GM23338 (cell line): ENCODE results near the gene NCDN. TPM values are rescaled to one million over a fixed set of nuclear protein-coding genes. Genes with fewer than 3 reads are reported as not detected.

Experiments
- ATAC-seq: fragments of 200-7000 bp; cut with Tn5 transposase; 3 replicates; pipeline ENCODE4 v1.9.1; 2020
- DNase-seq: peaks from one replicate; pipeline ENCODE4 v3.0.0-alpha.2; 2015; ENCODE audit warnings: low spot score
- H2AFZ ChIP-seq: fragments of 200-600 bp; sonication (generic); 2 replicates; pipeline ENCODE4 v1.8.0; 2016; ENCODE audit warnings: antibody characterized with exemption, mild to moderate bottlenecking, moderate library complexity
- H3F3A ChIP-seq: fragments of 200-600 bp; sonication (generic); replicated peaks from 2 replicates; pipeline ENCODE4 v1.8.0; 2017; ENCODE audit warnings: antibody characterized with exemption, mixed run types, low read depth
- H3K27ac ChIP-seq: fragments of 200-600 bp; sonication (generic); 2 replicates; pipeline ENCODE4 v1.6.1; 2016; ENCODE audit warnings: low read depth
- H3K27me3 ChIP-seq: fragments of 200-600 bp; sonication (generic); 2 replicates; pipeline ENCODE4 v1.8.0; 2016; ENCODE audit warnings: mild to moderate bottlenecking, mixed run types, moderate library complexity; ENCODE audit not compliant: insufficient read depth
- H3K36me3 ChIP-seq: fragments of 200-600 bp; sonication (generic); 2 replicates; pipeline ENCODE4 v1.8.0; 2016; ENCODE audit warnings: mild to moderate bottlenecking; ENCODE audit not compliant: insufficient read depth
- H3K4me1 ChIP-seq: fragments of 200-600 bp; sonication (generic); 2 replicates; pipeline ENCODE4 v1.8.0; 2016; ENCODE audit warnings: mild to moderate bottlenecking, moderate library complexity; ENCODE audit not compliant: insufficient read depth
- H3K4me2 ChIP-seq: fragments of 200-600 bp; sonication (generic); 2 replicates; pipeline ENCODE4 v1.7.1; 2017; ENCODE audit warnings: mixed run types
- H3K4me3 ChIP-seq: fragments of 200-600 bp; sonication (generic); 2 replicates; pipeline ENCODE4 v1.6.1; 2016; ENCODE audit warnings: mixed run types
- H3K79me2 ChIP-seq: fragments of 200-600 bp; sonication (generic); replicated peaks from 2 replicates; pipeline ENCODE4 v1.8.0; 2017; ENCODE audit warnings: mild to moderate bottlenecking; ENCODE audit not compliant: insufficient read depth
- H3K9me2 ChIP-seq: fragments of 200-600 bp; sonication (generic); 2 replicates; pipeline ENCODE4 v1.8.0; 2017; ENCODE audit not compliant: insufficient read depth
- H4K20me1 ChIP-seq: fragments of 200-600 bp; sonication (generic); replicated peaks from 2 replicates; pipeline ENCODE4 v1.8.0; 2017; ENCODE audit warnings: mild to moderate bottlenecking; ENCODE audit not compliant: insufficient read depth
- H3K27ac Mint-ChIP-seq: 2 replicates; pipeline ENCODE4 v1.8.0; 2020; ENCODE audit warnings: inconsistent platforms, mild to moderate bottlenecking, moderate library complexity, mixed read lengths
- H3K27me3 Mint-ChIP-seq: 3 replicates; pipeline ENCODE4 v1.8.0; 2022; ENCODE audit warnings: low read depth, mild to moderate bottlenecking, moderate library complexity, mixed read lengths, inconsistent platforms; ENCODE audit not compliant: insufficient read depth, poor library complexity
- H3K36me3 Mint-ChIP-seq: 3 replicates; pipeline ENCODE4 v1.8.0; 2021; ENCODE audit warnings: low read depth, mild to moderate bottlenecking, inconsistent platforms, moderate library complexity, mixed read lengths
- H3K4me1 Mint-ChIP-seq: 3 replicates; pipeline ENCODE4 v1.8.0; 2020; ENCODE audit warnings: mild to moderate bottlenecking, inconsistent platforms, mixed read lengths
- H3K4me3 Mint-ChIP-seq: 3 replicates; pipeline ENCODE4 v1.8.0; 2021; ENCODE audit warnings: moderate library complexity, mild to moderate bottlenecking, inconsistent platforms, mixed read lengths
- H3K9me3 Mint-ChIP-seq: 3 replicates; pipeline ENCODE4 v1.8.0; 2020; ENCODE audit warnings: moderate library complexity, mild to moderate bottlenecking, inconsistent platforms, mixed read lengths
- CREB1 ChIP-seq: fragments of 250-450 bp; sonication (Bioruptor Pico); IDR thresholded peaks from 2 replicates; pipeline ENCODE4 v1.5.0; 2020; ENCODE audit warnings: low read depth, mild to moderate bottlenecking, moderate library complexity
- CTCF ChIP-seq, 2 experiments: fragments of 200-600 bp in 1 of 2; sonication (generic) in 1 of 2; conservative IDR thresholded peaks; 2 replicates each; pipeline versions ENCODE4 v1.5.1 to v1.6.1; 2016 to 2017; ENCODE audit warnings: antibody characterized with exemption in 2 of 2, low read depth in 2 of 2, mild to moderate bottlenecking in 2 of 2, moderate library complexity in 1 of 2
- ETS1 ChIP-seq: IDR thresholded peaks from 2 replicates; pipeline ENCODE4 v1.6.1; 2016; ENCODE audit warnings: antibody characterized with exemption
- EZH2phosphoT487 ChIP-seq: fragments of 200-600 bp; sonication (generic); IDR thresholded peaks from one replicate; pipeline ENCODE4 v1.8.1; 2018; ENCODE audit warnings: antibody characterized with exemption; ENCODE audit not compliant: unreplicated experiment
- NANOG ChIP-seq: IDR thresholded peaks from 2 replicates; pipeline ENCODE4 v1.6.1; 2016; ENCODE audit warnings: antibody characterized with exemption, borderline replicate concordance
- POLR2AphosphoS5 ChIP-seq: IDR thresholded peaks from 2 replicates; pipeline ENCODE4 v1.6.1; 2016; ENCODE audit warnings: antibody characterized with exemption, low read depth
- ZNF114 ChIP-seq: fragments of 250-450 bp; sonication (Bioruptor Pico); IDR thresholded peaks from 2 replicates; pipeline ENCODE4 v1.5.0; 2020; ENCODE audit warnings: mild to moderate bottlenecking, moderate library complexity
- ZNF331 ChIP-seq: fragments of 250-450 bp; sonication (Bioruptor Pico); IDR thresholded peaks from 2 replicates; pipeline ENCODE4 v1.5.0; 2020; ENCODE audit warnings: low read depth, mild to moderate bottlenecking, moderate library complexity
- ZNF462 ChIP-seq: fragments of 250-450 bp; sonication (Bioruptor Pico); IDR thresholded peaks from 2 replicates; pipeline ENCODE4 v1.5.0; 2020; ENCODE audit warnings: mild to moderate bottlenecking, moderate library complexity
- polyA plus RNA-seq: library from polyadenylated mRNA; unstranded; fragments of >200 nt; fragmentation: Nextera tagmentation; extraction: Ambion mirVana; gene quantifications from 2 replicates; pipeline ENCODE4 v1.2.1, GENCODE V29; 2016
- total RNA-seq: library from RNA; depleted of rRNA; stranded (reverse); fragments of >200 nt; shearing (Covaris generic); gene quantifications from 2 replicates; pipeline ENCODE4 v1.2.3, GENCODE V29; 2014

NCDN gene
- total and polyA plus RNA-seq, 2 experiments from 2014 or later = 13.2 to 44.2 TPM

GRCh38 chr1:35569936-35570335 is 12.3 kb downstream of the NCDN start:
- peaks cover 70% of the 10 kb centered on the region for H3K27me3 ChIP-seq
- Mint-ChIP-seq H3K4me3 (no peak overlapping the region), H3K4me1 (peaks cover 11% of the 10 kb centered on the region), H3K27me3 (peaks cover 52% of the 10 kb centered on the region), H3K27ac (no peak overlapping the region), H3K36me3 (peaks cover 9% of the 10 kb centered on the region; the same call in 2 of the 3 replicates), H3K9me3 (no peaks in the 10 kb centered on the region; the same call in 2 of the 3 replicates)
- no peaks in the 10 kb centered on the region; the same call in 1 of the 2 replicates for H4K20me1 ChIP-seq
- no peaks in the 10 kb centered on the region for H3K79me2 ChIP-seq
- DNase-seq (no peak), ATAC-seq (no peak)
- H3K36me3 ChIP-seq = no peaks in the 10 kb centered on the region
- no peak overlapping the region for H3K4me2 ChIP-seq
- no peak overlapping the region for H3K27ac ChIP-seq
- H3K9me2 ChIP-seq = no peaks in the 10 kb centered on the region
- peaks cover 15% of the 10 kb centered on the region for H3F3A ChIP-seq
- TF ChIP-seq CTCF (conservative IDR thresholded peaks at IDR 0.05; ENCODE audit: low read depth in 2 of 2) (no peak), NANOG (no peak), ZNF331 (CRISPR knock-in tag) (no peak), CREB1 (CRISPR knock-in tag) (no peak), ZNF114 (CRISPR knock-in tag) (no peak), EZH2phosphoT487 (no peak), POLR2AphosphoS5 (no peak), ZNF462 (CRISPR knock-in tag) (no peak), ETS1 (no peak)
- H2AFZ ChIP-seq = no peak overlapping the region
- no peak overlapping the region for H3K4me3 ChIP-seq
- H3K4me1 ChIP-seq = peaks cover 10% of the 10 kb centered on the region
